Hepatocyte (in vitro differentiated cells): ENCODE results near the gene SLC12A7. TPM values are rescaled to one million over a fixed set of nuclear protein-coding genes. Genes with fewer than 3 reads are reported as not detected.
A peak's percentile ranks its signal among the peaks of the same experiment; 100 is the strongest.

Experiments used
- DNase-seq: peaks from one replicate; pipeline ENCODE4 v3.0.0-alpha.2; 2016; ENCODE audit warnings: low spot score
- H2AFZ ChIP-seq: fragments of 200-600 bp; sonication (generic); 2 replicates; pipeline ENCODE4 v1.6.0; 2016; ENCODE audit warnings: antibody characterized with exemption, mild to moderate bottlenecking
- H3K27ac ChIP-seq: fragments of 200-600 bp; sonication (generic); 2 replicates; pipeline ENCODE4 v1.5.1; 2016; ENCODE audit warnings: mild to moderate bottlenecking
- H3K27me3 ChIP-seq: fragments of 200-600 bp; sonication (generic); 2 replicates; pipeline ENCODE4 v1.6.1; 2016
- H3K36me3 ChIP-seq: fragments of 200-600 bp; sonication (generic); replicated peaks from 2 replicates; pipeline ENCODE4 v1.5.1; 2016; ENCODE audit warnings: low read depth; ENCODE audit not compliant: insufficient read depth
- H3K4me1 ChIP-seq: fragments of 200-600 bp; sonication (generic); 2 replicates; pipeline ENCODE4 v1.5.1; 2016; ENCODE audit warnings: mild to moderate bottlenecking, moderate library complexity; ENCODE audit not compliant: insufficient read depth
- H3K4me2 ChIP-seq: fragments of 200-600 bp; sonication (generic); 2 replicates; pipeline ENCODE4 v1.6.0; 2016
- H3K4me3 ChIP-seq: fragments of 200-600 bp; sonication (generic); 2 replicates; pipeline ENCODE4 v1.5.1; 2016; ENCODE audit warnings: mild to moderate bottlenecking
- H3K79me2 ChIP-seq: fragments of 200-600 bp; sonication (generic); 2 replicates; pipeline ENCODE4 v1.6.0; 2017; ENCODE audit warnings: mild to moderate bottlenecking
- H3K9me2 ChIP-seq: fragments of 200-600 bp; sonication (generic); replicated peaks from 2 replicates; pipeline ENCODE4 v1.6.0; 2017; ENCODE audit warnings: mild to moderate bottlenecking; ENCODE audit not compliant: insufficient read depth
- H3K9me3 ChIP-seq: fragments of 200-600 bp; sonication (generic); 2 replicates; pipeline ENCODE4 v1.5.1; 2016; ENCODE audit warnings: low read depth, mild to moderate bottlenecking
- H4K20me1 ChIP-seq: fragments of 200-600 bp; sonication (generic); 2 replicates; pipeline ENCODE4 v1.6.0; 2016; ENCODE audit warnings: mild to moderate bottlenecking; ENCODE audit not compliant: insufficient read depth, poor library complexity, severe bottlenecking
- CTCF ChIP-seq: fragments of 200-600 bp; sonication (generic); IDR thresholded peaks from 2 replicates; pipeline ENCODE4 v1.5.1; 2016; ENCODE audit warnings: antibody characterized with exemption, mild to moderate bottlenecking; ENCODE audit not compliant: poor library complexity
- EZH2 ChIP-seq: fragments of 200-600 bp; sonication (generic); IDR thresholded peaks from 2 replicates; pipeline ENCODE4 v1.6.1; 2016; ENCODE audit warnings: antibody characterized with exemption, mild to moderate bottlenecking, borderline replicate concordance
- EZH2phosphoT487 ChIP-seq: fragments of 200-600 bp; sonication (generic); IDR thresholded peaks from one replicate; pipeline ENCODE4 v1.6.1; 2018; ENCODE audit warnings: antibody characterized with exemption, mild to moderate bottlenecking, low read depth, moderate library complexity; ENCODE audit not compliant: unreplicated experiment, severe bottlenecking
- WGBS: methylation state at CpG from one replicate; pipeline ENCODE4 v1.1.6; 2016; ENCODE audit warnings: low lambda C conversion rate; ENCODE audit errors: missing lambda C conversion rate; 5-methylcytosine and 5-hydroxymethylcytosine counted together
- polyA plus RNA-seq: library from polyadenylated mRNA; unstranded; fragments of >200 nt; fragmentation: Nextera tagmentation; extraction: Ambion mirVana; gene quantifications from 2 replicates; pipeline ENCODE4 v1.2.1, GENCODE V29; 2016
- total RNA-seq: library from RNA; depleted of rRNA; stranded (reverse); fragments of >200 nt; gene quantifications from 2 replicates; pipeline ENCODE4 v1.2.3, GENCODE V29; 2014

SLC12A7 gene
- total and polyA plus RNA-seq, 2 experiments from 2014 or later = 30.2 to 34.3 TPM

GRCh38 chr5:1010181-1010510, 101.7 kb downstream of the SLC12A7 start:
- no peak overlapping the region for H3K4me3 ChIP-seq
- no peak for TF ChIP-seq EZH2phosphoT487
- peak; percentile 28 for TF ChIP-seq CTCF
- no peak for TF ChIP-seq EZH2
- H3K27me3 ChIP-seq = peaks cover 23% of the 10 kb centered on the region
- DNase-seq = no peak
- peaks cover 15% of the 10 kb centered on the region for H3K4me1 ChIP-seq
- H3K9me2 ChIP-seq = no peaks in the 10 kb centered on the region
- H3K9me3 ChIP-seq = no peaks in the 10 kb centered on the region
- H3K79me2 ChIP-seq = no peaks in the 10 kb centered on the region
- no peaks in the 10 kb centered on the region for H4K20me1 ChIP-seq
- 63% methylated on average over 4 of the region's 4 CpGs for WGBS
- no peak overlapping the region for H2AFZ ChIP-seq
- peak overlapping the region; percentile 96 for H3K4me2 ChIP-seq
- H3K36me3 ChIP-seq = no peaks in the 10 kb centered on the region
- H3K27ac ChIP-seq = no peak overlapping the region

GRCh38 chr5:1009359-1010180, 102.3 kb downstream of the SLC12A7 start:
- Histone ChIP-seq H3K9me2 (no peaks in the 10 kb centered on the region), H3K4me2 (peak overlapping the region; percentile 96), H3K4me3 (peak overlapping the region; percentile 49), H3K9me3 (no peaks in the 10 kb centered on the region), H4K20me1 (no peaks in the 10 kb centered on the region), H2AFZ (no peak overlapping the region), H3K79me2 (no peaks in the 10 kb centered on the region), H3K36me3 (no peaks in the 10 kb centered on the region), H3K27ac (no peak overlapping the region), H3K4me1 (peaks cover 16% of the 10 kb centered on the region), H3K27me3 (peaks cover 26% of the 10 kb centered on the region)
- no peak for TF ChIP-seq EZH2phosphoT487
- no peak for TF ChIP-seq CTCF
- TF ChIP-seq EZH2 = peak; percentile 51
- WGBS = 17% methylated on average over 25 of the region's 70 CpGs
- DNase-seq = no peak

GRCh38 chr5:1008451-1009358, 103.2 kb downstream of the SLC12A7 start, which contains the start of gene NKD2:
NKD2 (plus strand) TSS chr5:1008802; CDS start chr5:1009058, 256 bp downstream.
- TF ChIP-seq EZH2 (peak; percentile 61), EZH2phosphoT487 (no peak), CTCF (peak; percentile 72)
- Histone ChIP-seq H3K9me2 (no peaks in the 10 kb centered on the region), H3K27ac (no peak within 1 kb of the TSS), H3K4me2 (peak within 1 kb of the TSS; percentile 96), H2AFZ (no peak within 1 kb of the TSS), H3K9me3 (no peaks in the 10 kb centered on the region), H3K4me1 (peaks cover 16% of the 10 kb centered on the region), H4K20me1 (no peaks in the 10 kb centered on the region), H3K79me2 (no peaks in the 10 kb centered on the region), H3K36me3 (no peaks in the 10 kb centered on the region), H3K4me3 (peak within 1 kb of the TSS; percentile 49), H3K27me3 (peaks cover 26% of the 10 kb centered on the region)
- peak; percentile 81 for DNase-seq
- WGBS = 8% methylated on average over 29 of the region's 108 CpGs
